GM18505 (cell line): ENCODE data around the gene FOXJ2.
"Not testable (repeated sequence)": the region's sequence is repeated elsewhere in the genome, so short reads cannot be mapped to it uniquely, and the experiment has no call there.

Source experiments
- ATAC-seq: cut with Tn5 transposase; IDR thresholded peaks from one replicate; pipeline ENCODE4 v1.9.1; 2021; ENCODE audit not compliant: unreplicated experiment
- POLR2A ChIP-seq: IDR thresholded peaks from 4 replicates; pipeline ENCODE4 v1.6.1; 2011; ENCODE audit warnings: borderline replicate concordance; ENCODE audit not compliant: insufficient read depth, insufficient read length; ENCODE audit errors: extremely low read depth

Gene FOXJ2

DNA sequence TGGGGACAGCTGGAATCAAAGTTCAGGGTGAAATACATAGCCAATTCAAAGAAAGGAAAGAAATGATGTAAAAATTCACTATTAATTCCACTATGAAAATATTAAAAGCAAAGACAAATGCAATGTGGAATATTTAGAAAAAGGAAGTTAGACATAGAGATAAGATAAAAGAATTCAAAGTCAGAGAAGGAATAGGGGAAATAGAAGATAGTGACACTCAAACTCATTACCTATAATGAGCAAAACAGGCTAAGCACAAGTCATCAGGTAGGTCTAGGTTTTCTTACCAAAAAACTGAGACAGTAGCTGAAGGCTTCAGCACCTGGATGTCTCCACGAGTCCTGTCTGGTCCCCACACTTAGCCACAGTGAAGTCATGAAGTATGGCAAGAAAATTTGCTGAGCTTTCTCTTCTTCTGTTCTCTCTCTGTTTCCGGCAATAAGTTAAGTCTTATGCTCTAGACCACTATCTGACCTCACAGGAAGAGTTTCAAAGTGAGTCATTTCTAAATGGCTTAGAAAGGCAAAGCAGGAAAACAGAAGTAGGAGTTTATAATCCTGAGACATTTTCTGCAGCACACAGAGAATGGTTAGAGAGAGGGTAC lies 33.6 kb downstream of the FOXJ2 start, which contains the start of gene C3AR1:
Gene C3AR1 (minus strand): TSS at position 369 of the 604 bp plus-strand sequence. CDS start 6,174 bp downstream, outside the sequence.
- no peak for ATAC-seq
- TF ChIP-seq POLR2A, result no peak

DNA sequence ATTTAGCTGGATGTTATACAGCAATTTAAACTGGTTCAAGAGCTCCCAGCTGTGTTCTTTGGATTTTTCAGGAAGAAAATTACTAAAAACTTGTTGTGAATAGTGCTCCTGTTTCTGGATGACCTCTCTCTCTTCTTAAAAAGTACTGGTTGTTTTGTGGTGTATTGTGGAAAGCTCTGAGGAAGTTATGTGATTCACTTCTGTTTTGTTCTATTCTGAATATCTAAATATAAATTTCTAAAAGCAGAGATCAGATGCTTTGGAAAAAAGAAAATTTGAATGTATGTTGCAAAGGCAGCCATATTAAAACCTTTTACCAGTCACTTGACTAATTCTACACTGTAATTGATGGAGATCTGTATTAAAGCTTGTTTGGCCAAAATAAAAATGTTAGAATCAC lies 37.1 kb downstream of the FOXJ2 start:
- TF ChIP-seq POLR2A, result no peak
- no peak for ATAC-seq

DNA sequence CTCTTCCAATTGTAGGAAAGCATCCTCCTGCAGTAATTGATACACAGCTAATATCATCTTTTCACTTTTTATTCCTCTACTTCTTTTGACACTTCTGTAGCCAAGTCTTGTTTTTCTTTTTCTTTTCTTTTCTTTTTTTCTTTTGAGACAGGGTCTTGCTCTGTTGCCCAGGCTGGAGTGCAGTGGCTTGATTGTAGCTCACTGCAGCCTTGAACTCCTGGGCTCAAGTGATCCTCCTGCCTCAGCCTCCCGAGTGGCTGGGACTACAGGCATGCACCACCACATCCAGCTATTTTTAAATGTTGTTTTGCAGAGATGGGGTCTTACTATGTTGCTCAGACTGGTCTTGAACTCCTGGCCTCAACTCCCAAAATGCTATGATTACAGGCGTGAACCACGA lies 39.3 kb downstream of the FOXJ2 start:
- ATAC-seq, result not testable (repeated sequence)

DNA sequence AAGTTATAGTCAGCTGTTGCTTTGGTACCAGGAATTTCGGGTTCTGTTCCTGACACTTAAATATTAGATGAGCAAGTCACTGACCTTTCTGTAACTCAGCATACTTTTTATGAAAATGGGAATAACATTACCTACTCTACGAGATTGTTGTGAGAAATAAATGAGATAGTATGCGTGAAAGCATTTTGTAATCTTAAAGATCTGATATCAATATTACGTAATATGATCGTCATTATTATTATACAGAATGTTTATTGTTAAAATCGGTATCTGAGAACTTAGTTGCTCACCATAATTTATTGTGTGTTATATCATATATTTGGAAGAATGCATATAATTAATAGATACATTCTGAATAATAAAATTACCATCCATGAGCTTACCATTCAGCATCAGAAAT lies 43.4 kb downstream of the FOXJ2 start:
- no peak for TF ChIP-seq POLR2A
- no peak for ATAC-seq

DNA sequence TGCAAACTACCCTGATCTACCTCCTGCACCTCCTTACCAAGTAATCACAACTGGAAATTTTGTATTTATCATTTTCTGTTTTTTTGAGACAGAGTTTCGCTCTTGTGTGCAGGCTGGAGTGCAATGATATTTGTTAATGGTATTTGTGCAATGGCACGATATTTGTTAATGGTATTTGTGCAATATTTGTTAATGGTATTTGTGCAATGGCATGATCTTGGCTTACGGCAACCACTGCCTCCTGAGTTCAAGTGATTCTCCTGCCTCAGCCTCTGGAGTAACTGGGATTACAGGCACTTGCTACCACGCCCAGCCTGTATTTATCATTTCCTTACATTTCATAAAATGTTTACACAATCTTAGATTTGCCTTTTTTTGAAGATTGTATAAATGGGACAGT lies 43.9 kb downstream of the FOXJ2 start:
- ATAC-seq, result no peak

DNA sequence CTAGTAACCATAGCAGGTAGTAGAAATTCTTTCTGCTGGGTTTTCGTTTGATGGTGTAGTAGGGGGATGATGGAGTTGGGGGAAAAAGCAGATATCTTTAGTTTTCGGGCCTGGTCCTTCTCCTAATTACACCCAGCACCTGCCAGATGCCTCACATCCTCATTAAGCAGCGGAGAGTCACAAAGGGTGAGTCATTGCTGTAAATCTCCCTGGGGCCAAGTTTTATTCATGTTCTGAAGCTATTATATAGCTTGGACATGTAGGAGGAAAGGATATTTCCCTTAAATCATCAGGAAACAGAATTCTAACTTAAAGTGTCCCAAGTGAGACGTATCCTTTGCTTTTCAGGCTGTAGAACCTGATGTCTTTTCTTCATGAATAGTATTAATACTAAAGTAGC lies 44.7 kb downstream of the FOXJ2 start:
- TF ChIP-seq POLR2A, result no peak
- no peak for ATAC-seq

More for the DNA sequence above, 43.9 kb downstream of the FOXJ2 start:
- TF ChIP-seq POLR2A, result no peak

DNA sequence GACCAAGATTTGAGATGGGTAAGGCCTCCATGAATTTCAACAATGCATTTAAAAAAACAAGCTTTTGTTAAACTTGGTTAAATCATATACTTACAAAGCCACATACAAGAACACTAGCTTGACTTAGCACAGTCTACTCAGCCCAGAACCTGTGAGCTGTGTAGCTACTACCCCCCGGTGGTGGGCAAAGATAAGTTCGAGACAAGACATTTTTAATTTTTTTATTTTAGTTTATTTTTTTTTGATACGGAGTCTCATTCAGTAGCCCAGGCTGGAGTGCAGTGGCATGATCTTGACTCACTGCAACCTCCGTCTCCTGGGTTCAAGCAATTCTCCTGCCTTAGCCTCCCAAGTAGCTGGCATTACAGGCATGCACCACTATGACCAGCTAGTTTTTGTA lies 45.9 kb downstream of the FOXJ2 start:
- TF ChIP-seq POLR2A, result no peak
- no peak for ATAC-seq

GRCh38 chr12:8078916-8079315 lies 46.4 kb downstream of the FOXJ2 start:
- TF ChIP-seq POLR2A, result no peak
- ATAC-seq, result no peak

DNA sequence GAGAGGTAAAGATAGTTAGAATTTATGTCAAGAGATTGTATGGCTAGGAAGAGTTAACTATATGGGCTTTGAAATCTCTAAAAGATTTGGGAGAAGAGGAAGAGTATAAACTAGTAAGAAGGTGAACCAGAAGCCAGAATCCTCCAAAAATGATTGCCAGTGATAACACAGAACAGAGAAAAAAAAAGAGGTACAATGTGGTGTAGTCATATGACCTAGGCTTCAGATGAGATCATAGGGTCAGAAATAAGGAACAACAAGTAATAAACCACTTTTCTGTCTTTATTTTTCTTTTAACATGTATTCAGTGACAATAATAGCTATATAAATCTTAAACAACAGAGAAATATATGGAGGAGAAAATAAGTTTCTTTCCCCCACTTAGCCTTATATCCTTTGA lies 47.6 kb downstream of the FOXJ2 start:
- TF ChIP-seq POLR2A, result no peak
- ATAC-seq, result no peak

DNA sequence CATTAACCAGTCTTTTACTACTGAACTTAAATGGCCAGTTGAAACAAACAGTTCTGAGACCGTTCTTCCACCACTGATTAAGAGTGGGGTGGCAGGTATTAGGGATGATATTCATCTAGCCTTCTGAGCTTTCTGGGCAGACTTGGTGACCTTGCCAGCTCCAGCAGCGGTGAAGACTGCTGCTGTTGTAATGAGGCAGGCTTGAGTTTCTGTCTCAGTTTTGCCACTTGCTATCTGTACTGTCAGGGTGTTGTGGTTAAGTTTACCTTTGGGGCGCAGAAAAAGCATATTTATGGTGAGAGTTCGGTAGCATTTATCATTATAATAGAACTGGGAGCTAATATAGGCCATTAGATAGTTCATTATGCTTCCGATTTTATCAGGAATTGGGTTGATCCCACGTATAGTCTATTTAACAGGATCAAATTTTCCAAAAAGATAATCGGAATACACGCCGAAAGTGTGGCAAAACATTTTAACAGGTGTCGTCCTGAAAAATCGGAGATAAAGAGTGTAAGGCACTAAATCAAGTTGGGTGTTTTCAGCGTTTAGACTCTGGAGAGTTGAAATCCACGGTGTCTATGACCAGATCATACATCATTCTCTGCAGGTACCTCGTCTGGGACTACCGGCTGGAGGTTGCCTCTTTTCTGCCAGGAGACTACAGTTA lies 48.9 kb downstream of the FOXJ2 start:
- ATAC-seq, result no peak

DNA sequence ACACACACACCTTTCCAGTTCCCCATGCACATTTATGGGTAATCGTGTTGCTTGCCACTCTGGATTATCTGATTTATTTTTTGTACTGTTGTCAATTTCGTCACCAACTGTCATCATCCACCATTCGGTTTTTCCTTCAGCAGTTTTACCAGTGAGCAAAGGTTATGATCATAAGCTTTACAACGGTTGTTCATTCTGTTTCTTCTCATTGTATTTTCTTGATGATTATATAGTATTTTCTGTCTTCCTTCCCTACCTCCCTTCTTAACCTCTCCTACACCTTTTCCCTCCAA lies 50.2 kb downstream of the FOXJ2 start:
- no peak for TF ChIP-seq POLR2A
- no peak for ATAC-seq

More for the DNA sequence above, 48.9 kb downstream of the FOXJ2 start:
- no peak for TF ChIP-seq POLR2A

DNA sequence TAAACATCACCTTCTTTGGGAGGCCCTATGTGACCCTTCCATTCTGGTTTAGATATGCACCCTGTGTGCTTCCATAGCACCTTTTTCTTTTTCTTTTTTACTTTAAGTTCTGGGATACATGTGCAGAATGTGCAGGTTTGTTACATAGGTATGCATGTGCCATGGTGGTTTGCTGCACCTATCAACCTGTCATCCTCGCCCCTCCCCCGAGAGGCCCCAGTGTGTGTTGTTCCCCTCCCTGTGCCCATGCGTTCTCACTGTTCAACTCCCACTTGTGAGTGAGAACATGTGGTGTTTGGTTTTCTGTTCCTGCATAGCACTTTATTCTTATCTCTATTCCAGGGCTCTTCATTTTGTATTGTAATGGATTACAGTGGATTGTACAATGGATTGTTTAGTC lies 51.8 kb downstream of the FOXJ2 start:
- not testable (repeated sequence) for ATAC-seq

- TF ChIP-seq POLR2A, result no peak
- no peak for ATAC-seq
Observed at GRCh38 chr12:8087666-8088065, 55.1 kb downstream of the FOXJ2 start.

DNA sequence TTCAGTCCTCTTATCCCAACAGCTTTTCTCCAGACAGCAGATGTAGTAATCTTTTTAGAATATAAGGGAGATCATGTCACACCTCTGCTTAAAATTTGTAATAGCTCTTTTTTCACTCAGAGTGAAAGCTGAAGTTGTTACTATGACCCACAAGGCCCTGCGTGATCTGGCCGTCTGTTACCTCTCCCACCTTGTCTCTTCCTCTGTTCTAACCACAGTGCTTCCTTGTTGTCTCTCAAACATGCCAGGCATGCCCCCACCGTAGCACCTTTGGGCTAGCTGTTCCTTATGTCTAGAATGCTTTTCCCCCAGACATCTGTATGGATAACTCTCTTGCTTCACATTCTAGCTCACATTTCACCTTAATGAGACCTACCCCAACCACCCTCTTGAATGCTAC lies 56.1 kb downstream of the FOXJ2 start:
- ATAC-seq, result no peak
- TF ChIP-seq POLR2A, result no peak

GRCh38 chr12:8089277-8089676 lies 56.8 kb downstream of the FOXJ2 start:
- ATAC-seq, result not testable (repeated sequence)
